Suprapubic skin (tissue), 3 donors: ENCODE results near the gene STK17A.

Source experiments
- EP300 ChIP-seq: sonication (generic); formaldehyde crosslinking; IDR thresholded peaks from one replicate; pipeline ENCODE4 v1.6.1; 2017; ENCODE audit warnings: antibody characterized with exemption
- POLR2A ChIP-seq, 2 donors: fragments of 450-650 bp; IDR thresholded peaks; one replicate each; pipeline ENCODE4 v1.6.1; 2017; ENCODE audit warnings: antibody characterized with exemption in 2 of 2, mild to moderate bottlenecking in 2 of 2, moderate library complexity in 2 of 2
- TF ChIP-seq, protein P1 (sequence below), 2 donors: fragments of 200-600 bp in 1 of 2; fragments of 450-650 bp in 1 of 2; sonication (generic) in 1 of 2; IDR thresholded peaks; one replicate each; pipeline ENCODE4 v1.5.1; 2016 to 2019; ENCODE audit warnings: antibody characterized with exemption in 2 of 2, mild to moderate bottlenecking in 1 of 2, moderate library complexity in 1 of 2

DNA sequence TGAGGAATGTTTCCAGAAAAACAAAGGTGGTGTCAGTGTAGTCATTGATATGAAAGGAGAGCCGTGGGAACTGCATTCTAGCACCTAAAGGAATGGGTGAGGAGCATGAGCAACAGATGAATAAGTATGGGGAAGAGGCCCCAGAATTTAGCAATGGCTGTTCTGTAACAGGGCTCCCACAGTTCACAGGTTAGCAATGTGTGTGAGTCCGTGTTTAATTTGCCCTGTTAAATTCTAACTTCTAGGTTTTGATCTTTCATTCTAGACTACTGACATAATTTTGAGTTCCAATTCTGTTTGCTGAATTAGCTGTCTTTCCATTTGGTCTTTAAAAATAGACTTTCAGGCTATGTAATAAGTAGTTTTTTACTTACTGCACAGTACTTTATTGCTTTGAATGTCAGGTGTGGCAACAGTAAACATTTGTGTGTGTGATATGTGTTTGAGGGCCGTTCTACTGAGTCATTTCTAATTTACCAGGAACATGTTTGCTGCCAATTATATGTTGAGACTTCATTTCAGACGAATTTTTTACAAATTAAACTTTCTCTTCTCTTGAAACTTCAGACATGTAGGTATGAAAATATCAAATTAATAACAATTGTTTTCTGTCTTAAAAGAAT is 8.8 kb downstream of the STK17A start:
- TF ChIP-seq EP300 (no peak), POLR2A (IDR thresholded peaks at IDR 0.05) (no peak)
- TF ChIP-seq, protein P1, sequence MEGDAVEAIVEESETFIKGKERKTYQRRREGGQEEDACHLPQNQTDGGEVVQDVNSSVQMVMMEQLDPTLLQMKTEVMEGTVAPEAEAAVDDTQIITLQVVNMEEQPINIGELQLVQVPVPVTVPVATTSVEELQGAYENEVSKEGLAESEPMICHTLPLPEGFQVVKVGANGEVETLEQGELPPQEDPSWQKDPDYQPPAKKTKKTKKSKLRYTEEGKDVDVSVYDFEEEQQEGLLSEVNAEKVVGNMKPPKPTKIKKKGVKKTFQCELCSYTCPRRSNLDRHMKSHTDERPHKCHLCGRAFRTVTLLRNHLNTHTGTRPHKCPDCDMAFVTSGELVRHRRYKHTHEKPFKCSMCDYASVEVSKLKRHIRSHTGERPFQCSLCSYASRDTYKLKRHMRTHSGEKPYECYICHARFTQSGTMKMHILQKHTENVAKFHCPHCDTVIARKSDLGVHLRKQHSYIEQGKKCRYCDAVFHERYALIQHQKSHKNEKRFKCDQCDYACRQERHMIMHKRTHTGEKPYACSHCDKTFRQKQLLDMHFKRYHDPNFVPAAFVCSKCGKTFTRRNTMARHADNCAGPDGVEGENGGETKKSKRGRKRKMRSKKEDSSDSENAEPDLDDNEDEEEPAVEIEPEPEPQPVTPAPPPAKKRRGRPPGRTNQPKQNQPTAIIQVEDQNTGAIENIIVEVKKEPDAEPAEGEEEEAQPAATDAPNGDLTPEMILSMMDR (IDR thresholded peaks at IDR 0.05), result no peak
